Endothelial cell of umbilical vein (primary cell): ENCODE results near the gene SCAANT1. TPM values are rescaled to one million over a fixed set of nuclear protein-coding genes. Genes with fewer than 3 reads are reported as not detected.

Experiments
- BruUV-seq: library from RNA; stranded (reverse); fragments of 400-500 nt; replicated peaks from 2 replicates; lab custom pipeline; 2021; lab: Mats Ljungman, UMichigan
- CTCF ChIA-PET: fragments of 300-600, 350-600 bp; sonication (Branson Sonifier 250); formaldehyde crosslinking; loops from one replicate; lab custom pipeline; 2021; ENCODE audit warnings: antibody characterized with exemption, inconsistent platforms; lab: Charles Lee
- POLR2A ChIA-PET: fragments of 300-600, 350-600 bp; sonication (Branson Sonifier 250); formaldehyde crosslinking; loops from one replicate; lab custom pipeline; 2021; ENCODE audit warnings: antibody characterized with exemption, inconsistent platforms; lab: Charles Lee
- DNase-seq: peaks from one replicate; pipeline ENCODE4 v3.0.0-alpha.2; 2011; ENCODE audit warnings: low read depth, low spot score
- FAIRE-seq: peaks from 2 replicates; lab custom pipeline; 2011; peaks lifted over from hg19 to GRCh38; lab: Jason Lieb, UNC
- H2AFZ ChIP-seq: 2 replicates; pipeline ENCODE4 v1.6.0; 2012; ENCODE audit warnings: low read depth, low read length, control low read depth, inconsistent platforms
- H3K27ac ChIP-seq: 2 replicates; pipeline ENCODE4 v1.5.1; 2011; ENCODE audit warnings: low read depth, mild to moderate bottlenecking, control low read depth, low read length, moderate library complexity; ENCODE audit not compliant: insufficient read depth
- H3K27me3 ChIP-seq, 2 experiments: 2 replicates each; pipeline versions ENCODE4 v1.6.0 to v1.6.1; 2011; ENCODE audit warnings: low read length in 2 of 2, mixed read lengths in 1 of 2; ENCODE audit not compliant: control insufficient read depth in 2 of 2, insufficient read depth in 2 of 2
- H3K36me3 ChIP-seq, 2 experiments: 2 replicates in 1 of 2; 3 replicates in 1 of 2; pipeline ENCODE4 v1.5.1; 2011; ENCODE audit warnings: low read length in 2 of 2, mild to moderate bottlenecking in 1 of 2, moderate library complexity in 1 of 2; ENCODE audit not compliant: control insufficient read depth in 2 of 2, insufficient read depth in 2 of 2; ENCODE audit errors: extremely low read depth in 1 of 2
- H3K4me1 ChIP-seq: 3 replicates; pipeline ENCODE4 v1.5.1; 2011; ENCODE audit warnings: mild to moderate bottlenecking, low read length; ENCODE audit not compliant: control insufficient read depth, insufficient read depth; ENCODE audit errors: extremely low read depth
- H3K4me2 ChIP-seq: 2 replicates; pipeline ENCODE4 v1.6.1; 2011; ENCODE audit warnings: low read length, control low read depth, mixed read lengths; ENCODE audit not compliant: insufficient read depth
- H3K4me3 ChIP-seq, 3 experiments: fragments of 200-600 bp in 1 of 3; sonication (generic), shearing (Covaris generic) in 1 of 3; replicated peaks in 1 of 3; 2 replicates each; pipeline ENCODE4 v1.5.1; 2011 to 2016; ENCODE audit warnings: control low read depth in 3 of 3, low read length in 3 of 3, mild to moderate bottlenecking in 2 of 3, inconsistent platforms in 1 of 3, low read depth in 1 of 3, moderate library complexity in 1 of 3; ENCODE audit not compliant: insufficient read depth in 1 of 3
- H3K79me2 ChIP-seq: 2 replicates; pipeline ENCODE4 v1.6.0; 2012; ENCODE audit warnings: low read length, inconsistent platforms; ENCODE audit not compliant: control insufficient read depth, insufficient read depth
- H3K9ac ChIP-seq: replicated peaks from 2 replicates; pipeline ENCODE3; 2011; ENCODE audit warnings: low read length, control low read depth; ENCODE audit not compliant: insufficient read depth; ENCODE audit errors: extremely low read depth
- H3K9me1 ChIP-seq: replicated peaks from 3 replicates; pipeline ENCODE4 v1.6.0; 2011; ENCODE audit warnings: mild to moderate bottlenecking, low read length; ENCODE audit not compliant: control insufficient read depth, insufficient read depth; ENCODE audit errors: extremely low read depth
- H3K9me3 ChIP-seq: replicated peaks from 2 replicates; pipeline ENCODE4 v1.5.1; 2012; ENCODE audit warnings: low read length, inconsistent platforms; ENCODE audit not compliant: control insufficient read depth, insufficient read depth
- H4K20me1 ChIP-seq: replicated peaks from 2 replicates; pipeline ENCODE3; 2011; ENCODE audit warnings: mild to moderate bottlenecking, low read length; ENCODE audit not compliant: control insufficient read depth, insufficient read depth; ENCODE audit errors: extremely low read depth
- JUN ChIP-seq: IDR thresholded peaks from 2 replicates; pipeline ENCODE4 v1.6.1; 2011; ENCODE audit warnings: borderline replicate concordance, low read depth; ENCODE audit not compliant: insufficient read length, insufficient read depth
- MYC ChIP-seq: IDR thresholded peaks from one replicate; pipeline ENCODE4 v1.6.1; 2011; ENCODE audit warnings: mild to moderate bottlenecking, low read depth, low read length
- POLR2A ChIP-seq: IDR thresholded peaks from 2 replicates; pipeline ENCODE4 v1.6.1; 2012; ENCODE audit warnings: low read depth, mild to moderate bottlenecking, control low read depth, low read length
- POLR2AphosphoS5 ChIP-seq: IDR thresholded peaks from 2 replicates; pipeline ENCODE4 v1.6.1; 2012; ENCODE audit warnings: low read depth, mild to moderate bottlenecking, control low read depth, low read length, moderate library complexity; ENCODE audit not compliant: insufficient read depth
- dilution Hi-C: fragments of 300-500 bp; cut with MboI; formaldehyde crosslinking; loops from one replicate; pipeline ENCODE4 v1.15.0; 2019; ENCODE audit warnings: low sequenced_read_pairs; ENCODE audit not compliant: extremely low pct_ligation_motif_present
- intact Hi-C: fragments of 100-400 bp; cut with micrococcal nuclease; formaldehyde crosslinking; loops from one replicate; pipeline ENCODE4 v1.10.0; 2022
- polyA plus RNA-seq, 4 experiments: library from polyadenylated mRNA; depleted of rRNA in 3 of 4; stranded (reverse) in 3 of 4; unstranded in 1 of 4; fragments of >200 nt; gene quantifications; 2 replicates each; pipeline versions ENCODE4 v1.2.1 to v1.2.3, GENCODE V29; 2011 to 2012; ENCODE audit warnings: missing spikeins in 1 of 4
- total RNA-seq: library from RNA; stranded (reverse); gene quantifications from 2 replicates; pipeline ENCODE4 v1.2.3, GENCODE V29; 2021
- TF ChIP-seq, protein P1 (sequence below): IDR thresholded peaks from 2 replicates; pipeline ENCODE4 v1.6.1; 2011; ENCODE audit not compliant: insufficient read depth, insufficient read length
- TF ChIP-seq, protein P2 (sequence below), 2 donors: IDR thresholded peaks; 1 replicate in 1 of 2; 2 replicates in 1 of 2; pipeline ENCODE4 v1.5.1; 2011; ENCODE audit warnings: low read length in 2 of 2, mild to moderate bottlenecking in 2 of 2, moderate library complexity in 2 of 2, control low read depth in 1 of 2, inconsistent platforms in 1 of 2, low read depth in 1 of 2; ENCODE audit not compliant: insufficient read depth in 1 of 2; ENCODE audit errors: extremely low read depth in 1 of 2

SCAANT1 gene
- total and polyA plus RNA-seq, 2 donors (not counting 3 experiments of a cell fraction or from before 2014, with no cell fraction given): not detected

DNA sequence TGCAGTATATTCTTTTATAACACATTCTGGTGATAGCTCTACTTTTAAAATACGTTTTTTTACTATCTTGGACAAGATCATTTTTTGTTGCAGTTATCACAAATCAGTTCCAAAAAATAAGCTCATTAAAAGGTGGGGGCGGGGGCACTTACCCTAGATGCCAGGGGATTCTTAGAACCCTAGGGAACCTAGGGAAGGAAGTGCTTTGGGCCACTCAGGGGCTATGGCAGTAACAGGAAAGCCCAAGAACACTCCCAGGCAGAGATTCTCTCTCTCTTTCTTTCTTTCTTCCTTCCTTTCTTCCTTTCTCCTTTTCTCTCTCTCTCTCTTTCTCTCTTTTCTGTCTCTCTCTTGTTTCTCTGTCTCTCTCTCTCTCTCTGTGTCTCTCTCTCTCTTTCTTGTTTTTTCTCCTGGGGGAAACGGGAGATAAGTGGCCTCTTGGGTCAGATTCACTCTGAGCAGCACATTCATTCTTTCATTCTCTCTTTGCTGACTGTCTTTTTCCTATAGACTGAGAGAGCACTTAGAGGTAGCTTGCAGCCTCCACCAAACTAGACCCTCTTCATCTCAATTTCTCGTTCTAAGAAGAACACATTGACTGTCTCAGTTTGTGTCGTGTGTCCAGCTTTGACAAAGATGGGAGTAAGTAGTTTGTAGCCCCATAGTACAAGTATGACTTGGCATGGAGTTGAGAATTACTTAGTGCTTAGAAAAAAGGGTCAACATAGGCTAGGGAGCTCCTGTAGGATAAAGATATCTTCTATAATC lies 16.6 kb downstream of the SCAANT1 start:
- DNase-seq (no peak), FAIRE-seq (no peak)
- H3K4me1 ChIP-seq: peaks cover 7% of the 10 kb centered on the region
- CTCF ChIA-PET: interaction anchor here (1.0 kb wide), 1 partner anchor 12 kb away, joined by 3 read pairs; no protein-coding TSS in a partner anchor
- H4K20me1 ChIP-seq: no peaks in the 10 kb centered on the region
- H3K79me2 ChIP-seq: peaks cover 3% of the 10 kb centered on the region
- POLR2A ChIA-PET: no interaction called here
- H3K27me3 ChIP-seq: no peaks in the 10 kb centered on the region
- TF ChIP-seq JUN (no peak), POLR2A (no peak), POLR2AphosphoS5 (no peak), MYC (no peak)
- TF ChIP-seq, protein P1, sequence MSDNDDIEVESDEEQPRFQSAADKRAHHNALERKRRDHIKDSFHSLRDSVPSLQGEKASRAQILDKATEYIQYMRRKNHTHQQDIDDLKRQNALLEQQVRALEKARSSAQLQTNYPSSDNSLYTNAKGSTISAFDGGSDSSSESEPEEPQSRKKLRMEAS: no peak
- TF ChIP-seq, protein P2, sequence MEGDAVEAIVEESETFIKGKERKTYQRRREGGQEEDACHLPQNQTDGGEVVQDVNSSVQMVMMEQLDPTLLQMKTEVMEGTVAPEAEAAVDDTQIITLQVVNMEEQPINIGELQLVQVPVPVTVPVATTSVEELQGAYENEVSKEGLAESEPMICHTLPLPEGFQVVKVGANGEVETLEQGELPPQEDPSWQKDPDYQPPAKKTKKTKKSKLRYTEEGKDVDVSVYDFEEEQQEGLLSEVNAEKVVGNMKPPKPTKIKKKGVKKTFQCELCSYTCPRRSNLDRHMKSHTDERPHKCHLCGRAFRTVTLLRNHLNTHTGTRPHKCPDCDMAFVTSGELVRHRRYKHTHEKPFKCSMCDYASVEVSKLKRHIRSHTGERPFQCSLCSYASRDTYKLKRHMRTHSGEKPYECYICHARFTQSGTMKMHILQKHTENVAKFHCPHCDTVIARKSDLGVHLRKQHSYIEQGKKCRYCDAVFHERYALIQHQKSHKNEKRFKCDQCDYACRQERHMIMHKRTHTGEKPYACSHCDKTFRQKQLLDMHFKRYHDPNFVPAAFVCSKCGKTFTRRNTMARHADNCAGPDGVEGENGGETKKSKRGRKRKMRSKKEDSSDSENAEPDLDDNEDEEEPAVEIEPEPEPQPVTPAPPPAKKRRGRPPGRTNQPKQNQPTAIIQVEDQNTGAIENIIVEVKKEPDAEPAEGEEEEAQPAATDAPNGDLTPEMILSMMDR (IDR thresholded peaks at IDR 0.05; ENCODE audit: extremely low read depth in 1 of 2, insufficient read depth in 1 of 2, low read depth in 1 of 2, low read length in 2 of 2): no peak
- H2AFZ ChIP-seq: no peak overlapping the region
- dilution Hi-C loops (no loop called here), intact Hi-C loops (no loop called here)
- no peak overlapping the region for H3K4me3 ChIP-seq
- BruUV-seq: no TSS peak
- no peaks in the 10 kb centered on the region for H3K9me1 ChIP-seq
- no peaks in the 10 kb centered on the region for H3K36me3 ChIP-seq
- H3K9me3 ChIP-seq: no peaks in the 10 kb centered on the region
- no peak overlapping the region for H3K4me2 ChIP-seq
- no peak overlapping the region for H3K27ac ChIP-seq
- H3K9ac ChIP-seq: no peak overlapping the region
